ENCODE results near the gene CADM2.

- TF ChIP-seq EZH2 (IDR thresholded peaks at IDR 0.05; ENCODE audit: insufficient read depth, poor library complexity, severe bottlenecking) (no peak), EZH2phosphoT487 (IDR thresholded peaks at IDR 0.05; ENCODE audit: insufficient read depth, low read depth) (no peak)
Measured at GRCh38 chr3:85935171-85935570, 976.4 kb downstream of the CADM2 start.
